ENCODE results near the gene EPHA8. TPM values are rescaled to one million over a fixed set of nuclear protein-coding genes. Genes with fewer than 3 reads are reported as not detected.

EPHA8 gene
- polyA plus RNA-seq, 1 donor (not counting 4 experiments of a cell fraction or from before 2014, with no cell fraction given) = 1.0 TPM

DNA sequence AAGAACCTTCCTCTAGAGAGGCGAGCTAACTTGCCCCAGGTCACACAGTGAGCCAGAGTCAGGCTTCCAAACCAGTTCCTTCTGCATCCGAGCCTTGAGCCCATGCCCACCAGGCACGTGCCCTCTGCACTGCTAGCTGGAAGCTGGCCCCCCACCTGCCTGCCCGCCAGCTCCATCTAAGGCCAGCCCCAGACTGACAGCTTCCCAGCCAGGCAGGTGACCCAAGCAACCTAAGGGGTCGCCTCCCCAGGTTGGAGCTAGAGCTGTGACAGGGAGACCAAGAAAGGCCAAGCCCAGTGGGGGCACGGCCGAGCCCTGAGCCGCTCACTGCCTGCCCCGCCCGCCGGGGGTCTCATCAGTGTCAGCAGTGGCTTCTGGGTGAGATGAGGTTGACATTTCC lies 53.3 kb downstream of the EPHA8 start:
- Histone ChIP-seq H3K4me2 (ENCODE audit: control insufficient read depth, extremely low read depth, insufficient read depth, low read depth, low read length) (no peak overlapping the region), H3K79me2 (ENCODE audit: control insufficient read depth, insufficient read depth, low read length) (no peaks in the 10 kb centered on the region), H2AFZ (ENCODE audit: control insufficient read depth, low read length) (no peak overlapping the region), H3K36me3 (ENCODE audit: control insufficient read depth in 2 of 2, extremely low read depth in 1 of 2, insufficient read depth in 2 of 2, low read length in 2 of 2) (no peaks in the 10 kb centered on the region), H3K27ac (ENCODE audit: control insufficient read depth, insufficient read depth, low read length) (no peak overlapping the region), H3K9me3 (ENCODE audit: control insufficient read depth, low read depth, low read length) (no peaks in the 10 kb centered on the region), H4K20me1 (ENCODE audit: control insufficient read depth, extremely low read depth, insufficient read depth, low read length) (no peaks in the 10 kb centered on the region), H3K9ac (ENCODE audit: control insufficient read depth, extremely low read depth, insufficient read depth, low read length) (no peak overlapping the region), H3K4me1 (ENCODE audit: control insufficient read depth, extremely low read depth, insufficient read depth, low read length) (no peaks in the 10 kb centered on the region), H3K9me1 (ENCODE audit: control insufficient read depth, extremely low read depth, insufficient read depth, low read length) (no peaks in the 10 kb centered on the region), H3K27me3 (ENCODE audit: control insufficient read depth, extremely low read depth, insufficient read depth, low read length) (peaks cover 36% of the 10 kb centered on the region), H3K4me3 (ENCODE audit: control insufficient read depth in 2 of 3, extremely low read depth in 1 of 3, insufficient read depth in 2 of 3, low read depth in 1 of 3, low read length in 3 of 3) (no peak overlapping the region)
- FAIRE-seq (no peak), DNase-seq (ENCODE audit: low read depth, low spot score) (no peak)
- dilution Hi-C loops (cut with MboI; ENCODE audit: extremely low pct_ligation_motif_present, low sequenced_read_pairs) = no loop called here
- no peak for TF ChIP-seq EZH2 (IDR thresholded peaks at IDR 0.05; ENCODE audit: low read length)
- TF ChIP-seq, protein P1, sequence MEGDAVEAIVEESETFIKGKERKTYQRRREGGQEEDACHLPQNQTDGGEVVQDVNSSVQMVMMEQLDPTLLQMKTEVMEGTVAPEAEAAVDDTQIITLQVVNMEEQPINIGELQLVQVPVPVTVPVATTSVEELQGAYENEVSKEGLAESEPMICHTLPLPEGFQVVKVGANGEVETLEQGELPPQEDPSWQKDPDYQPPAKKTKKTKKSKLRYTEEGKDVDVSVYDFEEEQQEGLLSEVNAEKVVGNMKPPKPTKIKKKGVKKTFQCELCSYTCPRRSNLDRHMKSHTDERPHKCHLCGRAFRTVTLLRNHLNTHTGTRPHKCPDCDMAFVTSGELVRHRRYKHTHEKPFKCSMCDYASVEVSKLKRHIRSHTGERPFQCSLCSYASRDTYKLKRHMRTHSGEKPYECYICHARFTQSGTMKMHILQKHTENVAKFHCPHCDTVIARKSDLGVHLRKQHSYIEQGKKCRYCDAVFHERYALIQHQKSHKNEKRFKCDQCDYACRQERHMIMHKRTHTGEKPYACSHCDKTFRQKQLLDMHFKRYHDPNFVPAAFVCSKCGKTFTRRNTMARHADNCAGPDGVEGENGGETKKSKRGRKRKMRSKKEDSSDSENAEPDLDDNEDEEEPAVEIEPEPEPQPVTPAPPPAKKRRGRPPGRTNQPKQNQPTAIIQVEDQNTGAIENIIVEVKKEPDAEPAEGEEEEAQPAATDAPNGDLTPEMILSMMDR (optimal IDR thresholded peaks at IDR 0.05 in 1 of 3, IDR thresholded peaks at IDR 0.05 in 1 of 3, conservative IDR thresholded peaks at IDR 0.05 in 1 of 3; ENCODE audit: extremely low read depth in 1 of 3, insufficient read depth in 2 of 3, low read length in 3 of 3) = no peak

DNA sequence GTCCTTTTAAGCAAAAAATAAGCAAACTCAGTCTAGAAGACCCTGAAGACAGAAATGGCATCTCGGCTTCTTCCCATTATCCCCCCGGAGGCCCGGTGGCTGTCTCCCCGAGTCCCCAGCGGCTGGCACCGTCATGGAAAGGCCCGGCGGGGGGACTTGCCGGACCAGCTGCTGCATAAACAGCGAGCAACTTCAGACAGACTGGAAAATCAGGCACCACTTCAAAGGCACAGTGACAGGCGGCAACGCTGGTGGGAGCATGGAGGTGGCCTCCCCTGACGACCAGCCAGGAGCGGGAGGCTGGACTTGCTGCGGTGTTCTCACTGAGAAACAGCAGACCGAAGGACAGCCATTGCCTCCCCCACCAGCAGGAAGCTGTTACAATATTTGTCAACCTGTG lies 54.8 kb downstream of the EPHA8 start:
- FAIRE-seq (no peak), DNase-seq (ENCODE audit: low read depth, low spot score) (no peak)
- peaks cover 36% of the 10 kb centered on the region for H3K27me3 ChIP-seq (ENCODE audit: control insufficient read depth, extremely low read depth, insufficient read depth, low read length)
- no peaks in the 10 kb centered on the region for H3K4me1 ChIP-seq (ENCODE audit: control insufficient read depth, extremely low read depth, insufficient read depth, low read length)
- TF ChIP-seq, protein P1 (optimal IDR thresholded peaks at IDR 0.05 in 1 of 3, IDR thresholded peaks at IDR 0.05 in 1 of 3, conservative IDR thresholded peaks at IDR 0.05 in 1 of 3; ENCODE audit: extremely low read depth in 1 of 3, insufficient read depth in 2 of 3, low read length in 3 of 3) = no peak
- TF ChIP-seq EZH2 (IDR thresholded peaks at IDR 0.05; ENCODE audit: low read length) = no peak
- no peak overlapping the region for H3K27ac ChIP-seq (ENCODE audit: control insufficient read depth, insufficient read depth, low read length)
- no peaks in the 10 kb centered on the region for H3K36me3 ChIP-seq (ENCODE audit: control insufficient read depth in 2 of 2, extremely low read depth in 1 of 2, insufficient read depth in 2 of 2, low read length in 2 of 2)
- no peaks in the 10 kb centered on the region for H3K9me1 ChIP-seq (ENCODE audit: control insufficient read depth, extremely low read depth, insufficient read depth, low read length)
- H3K4me2 ChIP-seq (ENCODE audit: control insufficient read depth, extremely low read depth, insufficient read depth, low read depth, low read length) = no peak overlapping the region
- H3K9me3 ChIP-seq (ENCODE audit: control insufficient read depth, low read depth, low read length) = no peaks in the 10 kb centered on the region
- H3K79me2 ChIP-seq (ENCODE audit: control insufficient read depth, insufficient read depth, low read length) = no peaks in the 10 kb centered on the region
- no peak overlapping the region for H3K4me3 ChIP-seq (ENCODE audit: control insufficient read depth in 2 of 3, extremely low read depth in 1 of 3, insufficient read depth in 2 of 3, low read depth in 1 of 3, low read length in 3 of 3)
- dilution Hi-C loops (cut with MboI; ENCODE audit: extremely low pct_ligation_motif_present, low sequenced_read_pairs) = no loop called here
- H4K20me1 ChIP-seq (ENCODE audit: control insufficient read depth, extremely low read depth, insufficient read depth, low read length) = no peaks in the 10 kb centered on the region
- H3K9ac ChIP-seq (ENCODE audit: control insufficient read depth, extremely low read depth, insufficient read depth, low read length) = no peak overlapping the region
- no peak overlapping the region for H2AFZ ChIP-seq (ENCODE audit: control insufficient read depth, low read length)

Data from keratinocyte (primary cell).